ENCODE results near the gene GRIP2. TPM values are rescaled to one million over a fixed set of nuclear protein-coding genes. Genes with fewer than 3 reads are reported as not detected.
A peak's percentile ranks its signal among the peaks of the same experiment; 100 is the strongest.

The GRIP2 gene
- total and polyA plus RNA-seq, 9 donors = 1.1 to 19.4 (median 5.4) TPM

DNA sequence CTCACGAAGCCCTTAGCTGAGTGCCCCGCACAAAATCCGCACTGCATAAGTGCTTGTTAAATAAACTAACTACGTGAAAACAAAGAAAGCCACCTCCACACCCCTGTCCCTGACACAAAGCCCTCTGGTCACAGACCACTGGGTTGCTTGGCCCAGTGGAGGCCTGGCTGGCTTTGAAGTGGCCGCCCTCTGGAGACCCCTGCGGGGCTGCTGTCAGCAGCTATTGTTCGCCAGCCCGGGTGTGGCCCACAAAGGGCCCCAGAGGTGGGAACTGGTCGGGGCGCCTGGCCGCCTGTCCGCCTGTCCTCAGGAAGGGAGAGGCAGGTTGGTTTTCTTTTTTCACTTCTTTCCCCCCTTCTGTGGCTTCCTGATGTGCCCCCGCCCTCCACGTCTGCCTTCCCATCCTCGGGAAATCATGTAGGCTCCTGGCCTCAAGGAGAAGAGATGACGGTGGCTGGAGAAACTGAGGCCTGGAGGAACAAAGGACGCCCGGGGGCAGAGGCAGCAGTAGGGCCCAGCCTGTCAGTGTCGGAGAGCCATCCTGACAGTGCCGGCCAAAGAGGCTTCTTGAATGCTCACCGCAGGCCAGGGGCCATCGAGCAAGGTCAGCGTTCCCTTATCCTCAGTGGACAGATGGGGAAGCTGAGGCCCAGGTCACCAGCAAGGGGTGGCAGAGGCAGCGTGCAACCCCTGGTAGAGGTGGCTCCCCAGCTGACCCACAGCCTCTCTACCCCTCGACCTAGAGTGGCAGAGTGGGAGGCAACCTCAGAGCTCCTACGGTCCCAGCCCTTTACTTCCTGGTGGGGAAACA lies 76.6 kb downstream of the GRIP2 start:
- H3K36me3 ChIP-seq = no peaks in the 10 kb centered on the region
- intact Hi-C loops (cut with DNase I) = loop anchor here in 2 of 4 donors (5.0 kb wide), 2 partner anchors 61 to 261 kb away; partner anchors contain the start of gene SLC6A6 (in 1 of the 2)

DNA sequence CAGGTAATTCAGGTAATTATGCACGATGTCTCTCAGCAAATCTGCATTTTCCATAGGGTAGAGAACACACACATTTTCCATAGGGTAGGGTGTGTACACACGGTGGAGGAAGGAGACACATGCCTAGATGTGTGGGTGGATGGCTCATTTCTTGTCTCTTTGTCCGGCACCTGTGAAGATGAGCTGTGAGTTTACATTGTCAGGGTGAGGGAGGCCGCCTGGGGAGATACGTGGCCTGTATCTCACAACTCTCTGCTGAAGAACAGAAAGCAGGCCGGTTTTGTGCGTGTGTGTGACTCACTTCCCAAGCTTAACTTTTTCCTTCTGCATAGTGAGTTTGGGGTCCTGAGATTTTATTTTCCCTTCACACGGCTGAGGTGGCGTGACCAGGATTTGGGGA lies 77.4 kb downstream of the GRIP2 start:
- H3K36me3 ChIP-seq = no peaks in the 10 kb centered on the region
- TF ChIP-seq EP300 (IDR thresholded peaks at IDR 0.05) (no peak), POLR2A (IDR thresholded peaks at IDR 0.05) (no peak)
- TF ChIP-seq, protein P1, sequence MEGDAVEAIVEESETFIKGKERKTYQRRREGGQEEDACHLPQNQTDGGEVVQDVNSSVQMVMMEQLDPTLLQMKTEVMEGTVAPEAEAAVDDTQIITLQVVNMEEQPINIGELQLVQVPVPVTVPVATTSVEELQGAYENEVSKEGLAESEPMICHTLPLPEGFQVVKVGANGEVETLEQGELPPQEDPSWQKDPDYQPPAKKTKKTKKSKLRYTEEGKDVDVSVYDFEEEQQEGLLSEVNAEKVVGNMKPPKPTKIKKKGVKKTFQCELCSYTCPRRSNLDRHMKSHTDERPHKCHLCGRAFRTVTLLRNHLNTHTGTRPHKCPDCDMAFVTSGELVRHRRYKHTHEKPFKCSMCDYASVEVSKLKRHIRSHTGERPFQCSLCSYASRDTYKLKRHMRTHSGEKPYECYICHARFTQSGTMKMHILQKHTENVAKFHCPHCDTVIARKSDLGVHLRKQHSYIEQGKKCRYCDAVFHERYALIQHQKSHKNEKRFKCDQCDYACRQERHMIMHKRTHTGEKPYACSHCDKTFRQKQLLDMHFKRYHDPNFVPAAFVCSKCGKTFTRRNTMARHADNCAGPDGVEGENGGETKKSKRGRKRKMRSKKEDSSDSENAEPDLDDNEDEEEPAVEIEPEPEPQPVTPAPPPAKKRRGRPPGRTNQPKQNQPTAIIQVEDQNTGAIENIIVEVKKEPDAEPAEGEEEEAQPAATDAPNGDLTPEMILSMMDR (IDR thresholded peaks at IDR 0.05) = no peak

More for the DNA sequence above, 76.6 kb downstream of the GRIP2 start:
- Histone ChIP-seq H3K4me3 (no peak overlapping the region), H3K27ac (peak overlapping the region in 1 of 2 donors; percentile 53), H3K4me1 (ENCODE audit: insufficient read depth) (peaks cover 17% of the 10 kb centered on the region), H3K27me3 (no peaks in the 10 kb centered on the region), H3K9me3 (no peaks in the 10 kb centered on the region)
- TF ChIP-seq, protein P1 (IDR thresholded peaks at IDR 0.05) = no peak
- TF ChIP-seq EP300 (IDR thresholded peaks at IDR 0.05) (no peak), POLR2A (IDR thresholded peaks at IDR 0.05) (no peak)
- WGBS, 3 donors = 86 to 90% (median 89%) methylated on average over 26 of the region's 26 CpGs
- DNase-seq = no peak

DNA sequence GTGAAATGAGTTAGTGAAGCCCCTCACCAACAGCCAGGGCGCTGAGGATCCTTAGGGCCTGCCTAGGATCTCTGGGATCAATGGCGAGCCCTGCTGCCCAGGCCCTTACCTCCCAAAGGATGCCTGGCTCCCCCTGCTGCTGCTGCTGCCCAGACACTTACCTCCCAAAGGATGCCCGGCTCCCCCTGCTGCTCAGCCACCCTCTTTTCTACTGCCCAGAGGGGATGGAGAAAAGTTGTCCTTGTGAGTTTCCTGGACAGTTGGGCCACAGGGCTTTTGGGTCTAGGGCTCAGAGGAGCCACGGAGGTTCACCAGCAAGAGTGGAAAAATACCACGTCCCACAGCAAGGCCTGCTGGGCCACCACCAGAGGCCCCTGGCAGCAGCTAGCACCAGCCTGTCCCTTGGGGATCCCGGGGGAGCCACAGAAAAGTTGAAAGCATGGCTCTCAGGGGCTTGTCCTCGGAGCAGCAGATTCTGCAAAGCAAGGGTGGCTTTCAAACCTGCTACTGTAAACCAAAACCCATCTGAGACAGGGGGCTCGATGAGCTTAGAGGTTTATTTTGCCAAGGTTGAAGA lies 78.3 kb downstream of the GRIP2 start:
- H3K27ac ChIP-seq = peak overlapping the region; percentile 43 to 68
- WGBS, 3 donors = 80 to 84% (median 82%) methylated on average over 8 of the region's 8 CpGs
- H3K9me3 ChIP-seq = no peaks in the 10 kb centered on the region
- H3K27me3 ChIP-seq = no peaks in the 10 kb centered on the region
- no peak for DNase-seq
- H3K36me3 ChIP-seq = no peaks in the 10 kb centered on the region
- peaks cover 16% of the 10 kb centered on the region for H3K4me1 ChIP-seq (ENCODE audit: insufficient read depth)
- intact Hi-C loops (cut with DNase I) = loop anchor here in 2 of 4 donors (5.0 kb wide), 2 partner anchors 60 to 260 kb away; partner anchors contain the start of gene SLC6A6 (in 1 of the 2)
- TF ChIP-seq, protein P1 (IDR thresholded peaks at IDR 0.05) = peak in 1 of 3 donors; percentile 13
- no peak for TF ChIP-seq EP300 (IDR thresholded peaks at IDR 0.05)
- H3K4me3 ChIP-seq = no peak overlapping the region

More for the DNA sequence above, 77.4 kb downstream of the GRIP2 start:
- H3K4me3 ChIP-seq = no peak overlapping the region
- no peaks in the 10 kb centered on the region for H3K27me3 ChIP-seq
- no peaks in the 10 kb centered on the region for H3K9me3 ChIP-seq
- WGBS, 3 donors = 90 to 91% (median 91%) methylated on average over 9 of the region's 9 CpGs
- no peak for DNase-seq
- H3K4me1 ChIP-seq (ENCODE audit: insufficient read depth) = peaks cover 17% of the 10 kb centered on the region
- intact Hi-C loops (cut with DNase I) = loop anchor here in 2 of 4 donors (5.0 kb wide), 2 partner anchors 60 to 260 kb away; partner anchors contain the start of gene SLC6A6 (in 1 of the 2)
- H3K27ac ChIP-seq = peak overlapping the region in 1 of 2 donors; percentile 14

DNA sequence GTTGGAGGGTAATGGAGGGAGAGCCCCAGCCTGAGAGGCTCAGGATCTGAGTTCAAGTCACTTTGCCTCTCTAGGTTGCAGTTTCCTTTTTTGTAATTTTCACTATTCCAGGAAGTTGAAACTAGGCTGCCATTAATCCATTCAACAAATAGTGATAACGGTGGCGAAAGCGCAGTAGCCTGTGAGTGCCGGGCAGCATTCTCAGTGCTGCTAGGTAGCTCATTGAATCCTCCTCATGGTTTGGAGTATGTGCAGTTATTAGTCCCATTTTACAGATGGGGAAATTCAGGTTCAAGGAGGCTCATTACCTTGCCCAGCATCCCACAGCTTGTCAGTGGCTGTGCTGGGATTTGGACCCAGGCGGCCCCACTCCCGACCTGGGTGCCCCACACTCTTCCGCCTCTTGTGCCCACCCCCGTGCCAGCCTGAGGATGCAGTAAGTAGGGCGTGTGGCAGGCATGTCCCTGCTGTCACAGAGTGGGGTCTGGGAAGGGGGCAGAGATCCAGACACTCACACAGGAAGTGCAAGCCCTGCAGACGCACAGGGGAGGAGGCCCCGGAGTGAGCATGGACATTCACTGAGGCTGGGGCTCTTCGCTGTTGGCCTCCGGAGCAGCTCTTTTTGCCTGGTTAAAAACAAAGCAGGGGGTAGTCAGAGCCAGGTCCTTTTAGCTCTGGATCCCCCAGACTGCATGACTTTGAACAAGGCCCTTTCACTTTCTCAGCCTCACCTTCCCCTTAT lies 79.0 kb downstream of the GRIP2 start:
- no peak for TF ChIP-seq POLR2A (IDR thresholded peaks at IDR 0.05)
- TF ChIP-seq, protein P1 (IDR thresholded peaks at IDR 0.05) = no peak
- no peak for TF ChIP-seq EP300 (IDR thresholded peaks at IDR 0.05)
- H3K4me3 ChIP-seq = no peak overlapping the region
- 68 to 83% (median 70%) methylated on average over 13 of the region's 13 CpGs for WGBS, 3 donors
- peak overlapping the region; percentile 43 to 68 for H3K27ac ChIP-seq
- no peak for DNase-seq
- no peaks in the 10 kb centered on the region for H3K9me3 ChIP-seq
- H3K4me1 ChIP-seq (ENCODE audit: insufficient read depth) = peaks cover 13% of the 10 kb centered on the region
- H3K36me3 ChIP-seq = no peaks in the 10 kb centered on the region
- intact Hi-C loops (cut with DNase I) = loop anchor here in 2 of 4 donors (5.0 kb wide), 2 partner anchors 59 to 259 kb away; partner anchors contain the start of gene SLC6A6 (in 1 of the 2)
- H3K27me3 ChIP-seq = no peaks in the 10 kb centered on the region

Measured in ovary (tissue), 9 donors.